Skeletal muscle cell (primary cell): ENCODE measurements around the gene SLC66A1.
"Not testable (repeated sequence)": the region's sequence is repeated elsewhere in the genome, so short reads cannot be mapped to it uniquely, and the experiment has no call there.

ENCODE experiments used
- DNase-seq: peaks from one replicate; pipeline ENCODE4 v3.0.0-alpha.2; 2010; ENCODE audit warnings: low read depth
- H3K4me3 ChIP-seq: 2 replicates; pipeline ENCODE4 v1.5.1; 2011; ENCODE audit warnings: low read depth, mild to moderate bottlenecking, control low read depth, low read length, moderate library complexity

Gene SLC66A1

DNA sequence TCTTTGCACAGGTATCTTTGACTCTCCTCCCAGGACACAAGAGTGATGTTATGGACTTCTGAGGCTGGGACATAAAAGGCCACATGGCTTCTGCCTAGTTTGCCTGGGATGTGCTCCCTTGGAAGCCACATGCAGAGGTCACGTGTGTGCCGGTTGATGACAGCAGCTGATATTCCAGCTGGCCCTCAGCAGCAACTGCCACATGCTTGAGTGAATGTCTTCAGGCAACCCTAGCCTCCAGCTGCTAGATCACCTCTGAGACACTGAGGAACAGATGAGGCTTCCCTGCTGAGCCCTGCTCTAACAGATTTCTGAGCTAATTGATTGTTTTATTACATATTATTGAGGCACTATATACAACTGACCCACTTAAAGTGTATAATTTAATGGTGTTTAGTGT is 11.9 kb upstream of the SLC66A1 start:
- no peak for DNase-seq
- H3K4me3 ChIP-seq = no peak overlapping the region

DNA sequence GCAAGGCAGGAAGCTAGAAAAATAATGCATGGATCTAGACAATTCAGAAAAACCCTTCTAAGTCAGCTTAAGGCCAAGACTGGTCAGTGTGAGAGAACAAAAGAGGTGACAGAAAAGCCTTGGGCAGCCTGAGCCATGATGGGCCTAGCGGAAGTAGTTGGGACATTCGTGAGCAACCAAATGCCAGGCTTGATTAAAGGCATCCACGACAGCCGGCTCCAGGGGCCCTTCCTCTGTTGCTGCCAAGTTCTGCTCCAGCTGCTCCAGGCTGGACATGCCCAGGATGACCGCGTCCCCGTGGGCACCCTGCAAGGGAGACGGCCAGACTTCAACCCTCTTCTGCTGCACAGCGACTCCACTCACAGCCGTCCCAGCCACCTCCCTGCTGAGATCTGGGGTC is 8.0 kb upstream of the SLC66A1 start:
- not testable (repeated sequence) for DNase-seq, H3K4me3 ChIP-seq

DNA sequence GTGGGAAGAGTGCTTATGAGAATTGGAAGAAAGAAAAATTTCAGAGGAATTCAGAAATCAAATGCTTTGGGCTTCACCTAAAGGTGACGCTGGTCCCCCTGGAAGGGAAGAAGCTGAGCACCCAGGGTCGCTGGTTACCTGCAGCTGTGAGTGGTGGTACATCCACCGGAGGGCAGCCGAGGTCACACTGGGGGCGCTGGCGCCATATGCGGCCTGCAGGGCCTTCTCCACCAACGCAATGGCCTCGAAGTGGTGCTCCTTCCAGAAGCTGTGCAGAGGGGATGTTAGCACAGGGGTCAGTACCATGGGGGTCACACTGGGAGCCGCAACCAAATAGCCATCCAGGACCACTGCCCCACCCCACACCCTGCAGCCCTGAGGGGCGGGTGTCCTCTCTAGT is 6.2 kb upstream of the SLC66A1 start:
- H3K4me3 ChIP-seq = no peak overlapping the region
- DNase-seq = no peak

DNA sequence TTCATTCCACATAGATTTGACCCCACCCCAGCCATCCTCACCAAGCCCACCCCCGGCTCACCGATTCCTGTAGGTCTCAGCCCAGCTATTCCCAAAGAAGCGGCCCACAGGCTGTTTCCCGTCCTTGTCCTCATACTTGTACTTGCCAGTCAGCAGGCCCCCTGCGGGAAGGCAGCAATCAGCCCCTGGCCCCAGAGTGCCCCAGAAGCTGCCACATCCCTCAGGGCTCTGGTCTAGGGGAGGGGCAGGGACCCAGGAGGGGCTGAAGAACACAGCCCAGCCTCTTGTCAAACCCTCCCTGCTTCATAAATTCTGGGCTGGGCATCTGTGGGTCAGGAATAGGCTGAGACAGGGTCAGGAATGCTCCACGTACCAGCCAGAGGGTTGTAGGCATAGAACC is 5.2 kb upstream of the SLC66A1 start:
- DNase-seq = no peak
- H3K4me3 ChIP-seq = no peak overlapping the region

DNA sequence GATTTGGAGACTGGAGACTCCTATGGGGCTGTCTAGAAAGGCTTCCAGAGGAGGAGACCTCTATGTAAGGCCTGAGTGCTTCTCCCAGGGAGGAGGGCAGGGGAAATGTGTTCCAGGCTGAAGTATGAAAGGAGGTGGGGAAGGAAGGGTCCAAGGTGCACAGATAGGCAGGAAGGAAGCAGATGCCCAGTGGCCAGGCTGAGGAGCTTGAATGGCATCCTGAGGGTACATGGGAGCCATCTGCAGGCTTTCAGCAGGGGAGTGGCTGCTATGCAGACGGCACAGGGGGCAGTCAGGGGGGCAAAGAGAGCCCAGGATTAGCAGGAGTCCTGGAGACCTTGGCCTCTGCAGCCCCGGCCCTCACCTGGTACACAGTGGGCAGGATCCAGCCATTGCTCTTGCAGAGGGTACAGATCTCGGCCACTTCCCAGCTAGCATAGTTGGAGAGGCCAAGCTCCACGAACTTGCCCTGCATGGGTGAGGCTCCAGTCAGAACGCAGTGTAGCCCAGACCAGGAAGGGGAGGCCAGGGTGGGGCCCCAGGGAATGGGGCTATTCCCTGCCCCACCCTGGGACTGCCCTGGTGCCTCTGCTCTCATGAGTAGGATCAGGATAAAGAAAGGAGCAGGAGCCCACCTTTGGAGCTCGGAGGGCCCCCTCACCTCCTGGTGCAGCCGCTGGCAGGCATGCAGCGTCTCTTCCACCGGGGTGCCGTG is 4.2 kb upstream of the SLC66A1 start:
- H3K4me3 ChIP-seq = no peak overlapping the region
- DNase-seq = no peak

DNA sequence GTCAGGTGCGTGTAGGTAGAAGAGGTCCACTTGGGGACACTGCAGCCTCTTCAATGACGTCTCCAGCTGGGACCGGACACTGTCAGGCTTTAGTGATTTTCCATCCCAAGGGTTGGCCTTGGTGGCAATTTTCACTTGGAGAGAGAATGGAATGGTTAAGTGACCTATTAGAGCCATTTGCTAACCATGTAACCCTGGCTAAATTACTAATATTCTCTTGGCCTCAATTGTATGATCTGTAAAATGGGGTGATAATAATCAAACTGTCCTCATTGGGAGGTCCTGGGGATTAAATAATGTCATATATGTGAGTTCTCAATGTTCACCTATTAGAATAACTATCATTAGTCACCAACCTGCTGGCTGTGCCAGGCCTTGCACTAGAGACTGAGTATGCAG is 3.6 kb upstream of the SLC66A1 start:
- DNase-seq = no peak

DNA sequence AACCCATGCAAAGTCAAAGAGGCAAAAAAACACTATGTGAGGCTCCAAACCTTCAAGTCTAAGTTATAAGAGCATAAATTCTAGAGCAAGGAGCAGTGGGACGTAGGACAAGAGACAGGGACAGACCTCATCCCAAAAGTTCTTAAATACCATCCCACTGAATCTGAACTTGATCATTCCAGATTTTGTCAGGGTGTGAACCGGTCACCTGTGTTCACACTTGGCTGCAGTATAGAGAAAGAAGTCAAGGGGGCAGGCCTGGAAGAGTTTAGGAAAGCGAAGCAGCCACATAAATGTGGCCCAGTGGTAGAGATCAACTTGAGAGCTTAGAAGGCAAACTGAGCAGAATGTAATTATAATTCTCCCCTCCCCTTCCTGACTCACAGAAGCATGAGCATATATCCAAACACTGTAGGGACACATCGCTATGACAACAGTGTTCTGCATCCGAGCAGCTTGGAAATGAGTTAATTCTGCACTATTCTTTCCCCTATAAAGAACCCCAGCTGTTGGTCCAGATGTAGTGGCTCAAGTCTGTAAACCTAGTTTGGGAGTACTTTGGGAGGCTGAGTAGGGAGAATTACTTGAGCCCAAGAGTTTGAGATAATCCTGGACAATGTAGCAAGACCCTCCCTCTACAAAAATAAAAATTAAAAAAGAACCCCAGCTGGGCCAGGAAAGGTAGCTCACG is 2.9 kb upstream of the SLC66A1 start:
- DNase-seq = peak; percentile 28
- H3K4me3 ChIP-seq = no peak overlapping the region

More for the DNA sequence above, 3.6 kb upstream of the SLC66A1 start:
- H3K4me3 ChIP-seq = no peak overlapping the region

DNA sequence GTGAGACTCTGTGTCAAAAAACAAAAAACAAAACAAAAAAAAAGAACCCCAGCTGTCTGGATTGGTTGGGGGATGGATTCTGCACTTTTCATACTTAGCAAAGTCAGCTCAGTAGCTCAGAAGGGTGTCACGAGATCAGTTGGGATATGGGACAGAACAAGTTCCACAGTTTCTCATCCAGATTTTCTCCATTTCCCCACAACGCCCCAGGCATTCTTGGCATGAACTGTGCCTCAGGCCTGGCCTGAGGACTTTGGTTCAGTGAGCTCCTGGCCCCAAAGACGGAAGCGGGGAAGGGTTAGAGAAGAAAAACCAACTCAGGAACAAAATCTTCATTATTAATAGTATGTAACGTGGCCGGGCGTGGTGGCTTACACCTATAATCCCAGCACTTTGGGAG is 2.1 kb upstream of the SLC66A1 start:
- no peak for DNase-seq
- no peak overlapping the region for H3K4me3 ChIP-seq

DNA sequence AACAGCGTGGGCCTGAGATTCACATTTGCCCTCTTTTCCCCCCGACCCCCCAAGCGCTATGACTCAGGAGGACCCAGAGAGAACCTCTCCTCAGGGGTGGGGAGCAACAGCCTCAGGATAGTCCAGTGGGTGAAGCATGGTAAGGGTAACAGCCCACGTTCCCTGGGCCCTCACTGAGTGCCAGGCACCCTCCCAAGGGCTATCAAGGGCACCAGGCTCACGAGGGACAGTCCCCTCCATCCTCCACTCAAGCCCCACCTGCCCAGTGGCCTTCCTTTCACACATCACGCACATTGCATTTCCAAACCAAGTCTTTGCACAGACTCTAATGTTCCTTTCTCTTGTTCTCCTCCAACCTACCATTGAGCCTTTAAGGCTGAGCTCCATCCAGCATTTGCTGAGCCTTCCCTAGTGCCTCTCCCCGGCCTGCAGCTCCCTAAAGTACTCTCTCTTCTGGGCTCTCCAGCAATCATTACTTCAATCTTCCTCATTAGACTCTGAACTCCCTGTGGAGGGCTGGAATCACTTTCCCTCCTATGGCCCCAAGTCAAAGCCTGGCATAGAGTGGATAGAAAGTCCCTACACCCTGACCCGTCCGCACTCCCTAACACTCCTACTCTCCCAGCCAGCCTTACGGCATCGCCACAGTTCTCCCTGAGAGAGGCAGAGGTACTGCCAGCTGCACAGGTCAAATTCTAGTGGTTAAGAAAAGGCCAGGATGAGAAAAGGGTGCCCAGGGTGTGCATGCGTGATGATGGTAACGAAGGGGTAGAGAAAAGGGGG is 1.2 kb upstream of the SLC66A1 start:
- DNase-seq = no peak
- peak overlapping the region; percentile 70 for H3K4me3 ChIP-seq

DNA sequence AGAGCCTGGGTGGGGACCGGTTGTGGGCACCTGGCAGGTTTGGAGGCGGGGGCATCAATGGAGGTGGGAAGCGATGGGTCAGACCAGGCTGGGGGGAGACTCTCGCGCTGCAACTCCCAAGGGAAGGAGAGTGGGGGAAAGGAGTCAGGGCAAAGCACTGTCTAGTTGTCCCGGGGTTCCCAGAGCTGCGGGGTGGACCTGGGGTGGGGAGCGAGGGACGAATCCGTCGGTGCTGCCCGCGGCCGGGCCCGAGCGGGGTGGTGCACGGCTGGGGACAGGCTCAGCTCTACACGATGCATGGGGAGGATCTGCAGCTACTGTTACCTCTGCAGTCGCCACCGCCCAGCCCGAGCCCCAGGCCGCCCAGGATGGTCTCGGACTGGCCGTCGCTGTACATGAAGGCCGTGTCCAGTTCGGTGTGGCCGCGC is 609 bp upstream of the SLC66A1 start:
- DNase-seq = no peak
- peak overlapping the region; percentile 70 for H3K4me3 ChIP-seq

DNA sequence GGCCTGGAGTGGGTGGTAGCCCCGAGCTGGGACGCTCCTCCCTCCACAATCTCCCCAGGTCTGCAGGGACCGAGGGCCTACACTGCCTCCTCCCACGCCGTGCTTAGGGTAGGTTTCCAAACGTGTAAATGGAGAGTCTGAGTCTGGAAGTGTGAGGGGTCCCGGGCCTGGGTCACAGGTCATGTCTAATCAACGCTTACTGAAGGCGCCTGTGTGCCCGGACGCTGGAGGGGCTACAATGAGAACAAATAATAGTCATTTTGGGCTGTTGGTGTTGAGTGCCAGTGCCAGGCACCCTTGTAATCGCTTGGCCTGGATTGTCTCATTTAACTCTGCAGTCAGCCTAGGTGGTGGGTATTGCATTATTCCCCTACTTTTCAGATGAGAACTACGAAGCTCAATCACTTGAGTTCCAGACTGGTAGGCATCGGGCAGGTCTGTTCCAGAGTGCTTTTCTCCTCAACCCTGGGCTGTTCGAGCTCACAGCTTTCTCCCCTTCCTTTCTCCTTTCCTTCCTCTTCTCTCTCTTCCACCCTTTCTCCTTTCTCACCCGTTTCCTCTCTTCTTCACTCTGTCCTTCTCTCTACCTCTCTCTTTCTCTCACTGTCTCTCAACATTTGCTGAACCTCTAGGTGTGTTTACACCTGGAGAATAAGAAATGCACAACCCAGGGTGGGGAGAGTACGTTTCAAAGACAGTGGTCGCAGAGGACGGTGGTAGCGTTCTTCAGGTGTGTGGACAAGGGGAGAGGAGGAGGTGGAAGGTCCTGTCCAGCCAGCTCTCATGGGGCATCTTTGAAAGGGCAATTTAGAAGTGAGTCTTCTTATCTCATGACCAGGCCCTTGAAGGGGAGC is 883 bp downstream of the SLC66A1 start:
- no peak for DNase-seq
- peak overlapping the region; percentile 59 for H3K4me3 ChIP-seq

DNA sequence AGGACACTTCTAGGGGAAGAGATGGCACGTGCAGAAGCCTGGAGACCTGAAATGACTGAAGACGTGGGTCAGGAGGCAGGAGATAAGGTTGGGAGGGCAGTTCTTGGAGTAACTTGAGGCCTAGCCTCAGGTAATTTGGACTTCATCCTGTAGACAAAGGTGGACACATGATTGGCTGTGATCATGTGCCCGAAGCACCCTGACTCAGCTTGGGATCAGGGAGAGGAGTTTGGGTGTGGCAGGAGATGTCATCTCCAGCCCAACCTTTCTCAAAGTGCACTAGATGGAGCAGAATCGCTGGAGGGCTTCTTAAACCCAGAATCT is 1.5 kb downstream of the SLC66A1 start:
- DNase-seq = no peak
- H3K4me3 ChIP-seq = no peak overlapping the region

DNA sequence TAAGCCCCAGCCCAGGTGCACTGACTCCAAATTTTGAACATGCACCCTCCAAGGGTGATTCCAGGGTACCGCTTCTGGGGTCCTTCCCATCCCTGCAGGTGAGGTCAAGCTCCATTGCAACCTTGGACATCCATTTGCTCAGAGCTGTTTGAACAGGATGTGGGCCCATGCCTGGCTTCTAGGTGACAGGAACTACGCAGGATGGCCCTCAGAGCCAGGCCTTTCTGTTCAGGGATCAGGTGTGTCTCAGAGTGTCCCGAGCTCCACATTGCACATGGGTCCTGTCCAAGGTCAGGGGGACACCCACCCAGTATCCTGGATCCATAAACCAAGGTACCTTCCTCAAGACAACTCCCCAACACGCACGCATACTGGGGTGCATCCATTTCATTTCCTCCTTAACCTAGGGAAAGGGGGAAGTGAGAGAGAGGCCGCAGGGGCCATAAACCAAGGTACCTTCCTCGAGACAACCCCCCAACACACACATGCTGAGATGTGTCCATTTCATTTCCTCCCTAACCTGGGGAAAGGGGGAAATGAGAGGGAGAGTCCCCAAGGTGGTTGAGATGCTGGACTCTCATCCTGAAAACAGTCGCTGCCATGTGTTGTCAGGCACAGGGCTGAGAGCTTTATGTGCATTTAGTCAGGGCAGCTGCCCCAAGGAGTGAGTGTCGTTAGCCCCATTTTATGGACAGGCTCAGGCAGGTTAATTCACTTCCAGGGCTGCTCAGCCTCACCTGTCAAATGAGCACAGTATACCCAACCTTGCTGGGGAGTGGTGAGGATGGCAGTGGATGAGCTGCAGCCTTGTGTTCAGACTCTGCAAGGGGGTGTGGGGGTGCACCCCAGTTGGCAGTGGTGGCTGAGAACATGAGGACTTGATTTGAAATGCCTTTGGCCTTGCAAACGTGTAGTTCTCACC is 2.1 kb downstream of the SLC66A1 start:
- H3K4me3 ChIP-seq = no peak overlapping the region
- no peak for DNase-seq

DNA sequence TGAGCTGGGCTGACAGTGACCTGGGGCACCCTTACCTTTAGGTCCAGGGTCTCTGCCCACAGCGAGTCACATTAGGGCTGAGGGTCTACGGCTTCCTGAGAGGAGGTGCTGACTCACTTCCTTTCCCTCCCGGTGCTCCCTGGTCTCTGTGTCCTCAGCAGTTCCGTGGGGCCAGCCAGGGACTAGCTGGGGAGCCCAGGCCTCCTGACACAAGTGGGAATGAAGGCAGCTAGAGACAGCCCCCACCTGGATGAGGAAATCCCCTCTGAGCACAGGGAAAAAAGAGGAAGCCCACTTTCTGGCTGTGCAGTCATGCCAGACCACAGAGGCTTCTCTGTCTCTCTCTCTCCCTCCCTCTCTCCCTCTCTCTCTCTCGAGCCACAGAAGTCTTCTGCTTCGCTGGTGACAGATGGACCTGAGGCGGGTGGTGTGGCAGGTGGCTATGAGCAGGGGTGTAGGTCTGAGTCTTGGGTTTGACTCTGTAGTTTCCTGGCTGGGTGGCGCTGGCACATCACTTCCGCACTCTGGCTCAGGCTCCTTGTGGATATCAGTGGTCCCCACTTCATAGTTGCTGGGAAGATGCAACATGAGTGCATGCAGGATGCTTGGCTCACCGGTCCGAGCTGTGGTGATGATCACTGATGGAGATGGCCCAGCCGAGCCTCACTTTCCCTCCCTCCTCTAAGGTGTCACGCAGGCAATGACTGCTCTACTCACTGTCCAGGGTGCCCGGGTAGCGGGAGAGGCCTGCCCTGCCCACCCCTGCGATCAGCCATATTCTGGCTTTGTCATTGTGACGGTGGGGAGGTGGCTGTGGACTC is 3.5 kb downstream of the SLC66A1 start:
- no peak overlapping the region for H3K4me3 ChIP-seq
- no peak for DNase-seq

DNA sequence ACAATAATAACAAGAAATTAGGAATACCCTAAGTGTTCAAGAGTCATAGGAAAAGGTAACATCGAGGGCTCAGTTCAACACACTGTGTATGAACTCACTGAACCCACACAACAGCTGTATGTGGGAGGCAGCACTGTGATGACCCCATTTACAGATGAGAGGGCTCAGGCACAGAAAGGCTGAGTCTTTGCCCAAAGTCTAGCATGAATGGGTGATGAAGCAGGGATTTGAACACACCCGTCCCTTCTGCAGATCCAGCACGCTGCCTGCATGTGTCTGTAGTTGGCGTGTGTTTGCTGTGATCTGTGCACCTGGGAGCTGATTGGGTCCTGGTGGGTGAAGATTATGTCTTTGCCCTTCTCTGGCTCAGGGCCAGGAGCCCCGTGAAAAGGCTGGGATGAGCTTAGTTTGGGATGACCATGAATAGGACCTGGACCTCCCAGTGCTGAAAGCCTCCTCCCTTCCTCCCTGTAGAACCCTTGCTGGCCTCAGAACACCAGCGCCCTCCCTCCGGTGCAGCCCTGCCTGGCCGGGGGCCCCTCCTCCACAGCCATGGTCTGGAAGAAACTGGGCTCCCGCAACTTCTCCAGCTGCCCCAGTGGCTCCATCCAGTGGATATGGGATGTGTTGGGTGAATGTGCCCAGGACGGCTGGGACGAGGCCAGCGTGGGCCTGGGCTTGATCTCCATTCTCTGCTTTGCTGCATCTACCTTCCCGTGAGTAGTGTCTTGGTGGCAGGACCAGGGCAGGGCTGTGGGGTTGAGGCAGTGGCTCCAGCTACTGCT is 5.2 kb downstream of the SLC66A1 start:
- DNase-seq = no peak
- H3K4me3 ChIP-seq = no peak overlapping the region

DNA sequence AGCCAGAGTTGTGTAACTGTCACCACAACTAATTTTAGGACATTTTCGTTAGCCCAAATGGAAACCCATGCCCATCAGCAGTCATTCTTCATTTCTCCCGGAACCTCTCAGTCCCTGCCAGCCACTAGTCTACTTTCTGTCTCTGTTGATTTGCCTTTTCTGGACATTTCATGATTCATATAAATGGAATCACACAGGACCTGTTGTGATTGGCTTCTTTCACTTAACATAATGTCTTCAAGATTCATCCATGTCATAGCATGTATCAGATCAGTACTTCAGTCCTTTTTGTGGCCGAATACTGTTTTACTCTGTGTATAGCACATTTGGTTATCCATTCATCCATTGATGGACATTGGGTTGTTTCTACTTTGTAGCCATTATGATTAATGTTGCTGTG is 7.1 kb downstream of the SLC66A1 start:
- H3K4me3 ChIP-seq = no peak overlapping the region
- DNase-seq = no peak

DNA sequence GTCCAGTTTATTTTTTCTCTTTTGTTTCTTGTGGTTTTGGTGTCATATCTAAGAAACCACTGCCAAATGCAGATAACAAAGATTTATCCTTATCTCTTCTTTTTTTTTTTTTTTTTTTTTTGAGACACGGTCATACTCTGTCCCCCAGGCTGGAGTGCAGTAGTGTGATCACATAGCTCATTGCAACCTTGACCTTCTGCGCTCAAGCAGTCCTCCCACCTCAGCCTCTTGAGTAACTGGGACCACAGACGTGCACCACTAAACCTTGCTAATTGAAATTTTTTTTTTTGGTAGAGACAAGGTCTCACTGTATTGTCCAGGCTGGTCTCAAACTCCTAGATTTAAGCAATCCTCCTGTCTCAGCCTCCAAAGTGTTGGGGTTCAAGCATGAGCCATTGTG is 8.9 kb downstream of the SLC66A1 start:
- H3K4me3 ChIP-seq = no peak overlapping the region
- no peak for DNase-seq
